Hematopoietic multipotent progenitor cell treated with erythropoietin and hydrocortisone succinate and interleukin-3 and kit ligand, for 8 days (in vitro differentiated cells): ENCODE data around the gene ITGA11.

Experiments
- DNase-seq: peaks from one replicate; pipeline ENCODE4 v3.0.0-alpha.2; 2015

Gene ITGA11

GRCh38 chr15:68318931-68319909 is 112.7 kb downstream of the ITGA11 start:
- DNase-seq: no peak

- no peak for DNase-seq
Measured at GRCh38 chr15:68318008-68318835, 113.7 kb downstream of the ITGA11 start.

- no peak for DNase-seq
Measured at GRCh38 chr15:68317281-68318007, 114.5 kb downstream of the ITGA11 start.

- DNase-seq: no peak
Measured at GRCh38 chr15:68316061-68316804, 115.7 kb downstream of the ITGA11 start.

- no peak for DNase-seq
Measured at GRCh38 chr15:68315495-68316031, 116.4 kb downstream of the ITGA11 start.

- DNase-seq: no peak
Measured at GRCh38 chr15:68315035-68315434, 116.9 kb downstream of the ITGA11 start.

GRCh38 chr15:68314563-68314962 is 117.4 kb downstream of the ITGA11 start:
- DNase-seq: no peak

- no peak for DNase-seq
Measured at GRCh38 chr15:68313501-68314410, 118.2 kb downstream of the ITGA11 start.

- DNase-seq: no peak
Measured at GRCh38 chr15:68312701-68313204, 119.2 kb downstream of the ITGA11 start.

GRCh38 chr15:68311859-68312557 is 120.0 kb downstream of the ITGA11 start:
- no peak for DNase-seq

- no peak for DNase-seq
Measured at GRCh38 chr15:68311464-68311835, 120.5 kb downstream of the ITGA11 start.

GRCh38 chr15:68310804-68311463 is 121.0 kb downstream of the ITGA11 start:
- no peak for DNase-seq

- no peak for DNase-seq
Measured at GRCh38 chr15:68310178-68310803, 121.7 kb downstream of the ITGA11 start.

- no peak for DNase-seq
Measured at GRCh38 chr15:68309024-68309423, 122.9 kb downstream of the ITGA11 start.

GRCh38 chr15:68307131-68307928 is 124.6 kb downstream of the ITGA11 start:
- no peak for DNase-seq

- DNase-seq: no peak
Measured at GRCh38 chr15:68305420-68305871, 126.5 kb downstream of the ITGA11 start.

- no peak for DNase-seq
Measured at GRCh38 chr15:68304589-68305337, 127.2 kb downstream of the ITGA11 start.
